GM18498 (cell line): ENCODE measurements around the gene PIP5KL1.

Source experiments
- ATAC-seq: cut with Tn5 transposase; IDR thresholded peaks from one replicate; pipeline ENCODE4 v1.9.1; 2021; ENCODE audit warnings: mild to moderate bottlenecking, moderate library complexity; ENCODE audit not compliant: unreplicated experiment

Gene PIP5KL1

GRCh38 chr9:127968700-127969383 is 38.3 kb upstream of the PIP5KL1 start:
- no peak for ATAC-seq

GRCh38 chr9:127968042-127968441 is 37.5 kb upstream of the PIP5KL1 start:
- no peak for ATAC-seq

- no peak for ATAC-seq
These were observed 36.7 kb upstream of the PIP5KL1 start for GRCh38 chr9:127967151-127967809.

GRCh38 chr9:127966416-127967150 is 36.0 kb upstream of the PIP5KL1 start:
- ATAC-seq: no peak

GRCh38 chr9:127965953-127966352 is 35.4 kb upstream of the PIP5KL1 start:
- no peak for ATAC-seq

- no peak for ATAC-seq
These were observed 32.9 kb upstream of the PIP5KL1 start for GRCh38 chr9:127963359-127964064.

GRCh38 chr9:127963041-127963358 is 32.4 kb upstream of the PIP5KL1 start:
- ATAC-seq: no peak

GRCh38 chr9:127962278-127962677 is 31.7 kb upstream of the PIP5KL1 start:
- ATAC-seq: no peak

GRCh38 chr9:127961613-127962155 is 31.1 kb upstream of the PIP5KL1 start:
- no peak for ATAC-seq

GRCh38 chr9:127961155-127961490 is 30.5 kb upstream of the PIP5KL1 start:
- ATAC-seq: no peak

GRCh38 chr9:127960410-127961154 is 30.0 kb upstream of the PIP5KL1 start:
- ATAC-seq: no peak

GRCh38 chr9:127959841-127960409 is 29.3 kb upstream of the PIP5KL1 start:
- no peak for ATAC-seq

GRCh38 chr9:127959398-127959797 is 28.8 kb upstream of the PIP5KL1 start:
- ATAC-seq: no peak

- ATAC-seq: no peak
These were observed 28.2 kb upstream of the PIP5KL1 start for GRCh38 chr9:127958728-127959127.

GRCh38 chr9:127955294-127956015 is 24.9 kb upstream of the PIP5KL1 start:
- ATAC-seq: peak; percentile 74

GRCh38 chr9:127954831-127955293 is 24.3 kb upstream of the PIP5KL1 start:
- ATAC-seq: no peak

GRCh38 chr9:127953768-127954505 is 23.4 kb upstream of the PIP5KL1 start:
- no peak for ATAC-seq

GRCh38 chr9:127953154-127953553 is 22.6 kb upstream of the PIP5KL1 start:
- ATAC-seq: no peak
